HepG2 (cell line): ENCODE data around the gene TIMM8B. TPM values are rescaled to one million over a fixed set of nuclear protein-coding genes. Genes with fewer than 3 reads are reported as not detected.

ENCODE experiments used
- BORCS8-MEF2B ChIP-seq: sonication (generic); formaldehyde crosslinking; IDR thresholded peaks from 2 replicates; pipeline ENCODE4 v1.8.0; 2022; ENCODE audit warnings: mild to moderate bottlenecking, missing genetic modification reagents
- FOSL1 ChIP-seq: sonication (generic); formaldehyde crosslinking; IDR thresholded peaks from 2 replicates; pipeline ENCODE4 v1.9.0; 2021; ENCODE audit warnings: missing genetic modification reagents, borderline replicate concordance
- FOXK1 ChIP-seq: sonication (generic); formaldehyde crosslinking; IDR thresholded peaks from 2 replicates; pipeline ENCODE4 v1.4.0; 2020; ENCODE audit warnings: low read depth, missing genetic modification reagents, borderline replicate concordance
- FOXK2 ChIP-seq: fragments of 450-650 bp; IDR thresholded peaks from 2 replicates; pipeline ENCODE4 v1.6.1; 2016
- POLR2G ChIP-seq: fragments of 200-400 bp; formaldehyde crosslinking; IDR thresholded peaks from 2 replicates; pipeline ENCODE4 v1.6.1; 2018; ENCODE audit warnings: mild to moderate bottlenecking, low read depth, low read length, moderate library complexity
- SP4 ChIP-seq: sonication (generic); formaldehyde crosslinking; IDR thresholded peaks from 2 replicates; pipeline ENCODE4 v1.8.1; 2023; ENCODE audit warnings: mild to moderate bottlenecking, missing genetic modification reagents
- TAF15 ChIP-seq: fragments of 200-400 bp; formaldehyde crosslinking; IDR thresholded peaks from one replicate; pipeline ENCODE4 v1.6.1; 2018; ENCODE audit warnings: mild to moderate bottlenecking, low read depth, low read length; ENCODE audit not compliant: poor library complexity, severe bottlenecking
- TEAD3 ChIP-seq: optimal IDR thresholded peaks from 2 replicates; pipeline ENCODE3; 2016; ENCODE audit warnings: borderline replicate concordance
- ZFP36L2 ChIP-seq: sonication (generic); formaldehyde crosslinking; IDR thresholded peaks from 2 replicates; pipeline ENCODE4 v1.4.0; 2020; ENCODE audit warnings: missing genetic modification reagents
- ZNF3 ChIP-seq: IDR thresholded peaks from 2 replicates; pipeline ENCODE4 v1.7.0; 2017; ENCODE audit warnings: inconsistent platforms
- ZNF383 ChIP-seq: sonication (generic); formaldehyde crosslinking; IDR thresholded peaks from 2 replicates; pipeline ENCODE4 v1.4.0; 2020; ENCODE audit warnings: missing genetic modification reagents, mild to moderate bottlenecking, borderline replicate concordance
- ZNF570 ChIP-seq: sonication (generic); formaldehyde crosslinking; IDR thresholded peaks from 2 replicates; pipeline ENCODE4 v1.4.0; 2020; ENCODE audit warnings: mild to moderate bottlenecking, missing genetic modification reagents, borderline replicate concordance
- ZNF678 ChIP-seq: sonication (generic); formaldehyde crosslinking; IDR thresholded peaks from 2 replicates; pipeline ENCODE4 v1.4.0; 2020; ENCODE audit warnings: mild to moderate bottlenecking, missing genetic modification reagents
- ZNF891 ChIP-seq: sonication (generic); formaldehyde crosslinking; IDR thresholded peaks from 2 replicates; pipeline ENCODE4 v1.5.0; 2020; ENCODE audit warnings: mild to moderate bottlenecking, missing genetic modification reagents
- polyA plus RNA-seq, 8 experiments: library from polyadenylated mRNA; depleted of rRNA in 3 of 8; stranded (reverse) in 7 of 8; unstranded in 1 of 8; fragments of >200 nt; fragmentation: Illumina TruSeq in 4 of 8; extraction: Trizol in 4 of 8; gene quantifications; 2 replicates each; pipeline versions ENCODE4 v1.2.1 to v1.2.3, GENCODE V29; 2011 to 2016; ENCODE audit warnings: low read depth in 4 of 8, missing spikeins in 1 of 8, mixed read lengths in 1 of 8; ENCODE audit not compliant: insufficient read depth in 1 of 8
- total RNA-seq, 5 experiments: library from RNA; depleted of rRNA; stranded (reverse); fragments of >200 nt; fragmentation: Illumina TruSeq; extraction: Trizol; gene quantifications; 2 replicates each; pipeline ENCODE4 v1.2.3, GENCODE V29; 2016; ENCODE audit warnings: low read depth in 1 of 5
- TF ChIP-seq, protein P1 (sequence below), 2 experiments: sonication (generic) in 1 of 2; formaldehyde crosslinking in 1 of 2; IDR thresholded peaks; 2 replicates each; pipeline versions ENCODE4 v1.4.0 to v1.6.1; 2016 to 2020; ENCODE audit warnings: borderline replicate concordance in 1 of 2, low read depth in 1 of 2, mild to moderate bottlenecking in 1 of 2, missing genetic modification reagents in 1 of 2
- TF ChIP-seq, protein P2 (sequence below): sonication (generic); formaldehyde crosslinking; IDR thresholded peaks from 2 replicates; pipeline ENCODE4 v1.4.0; 2020; ENCODE audit warnings: missing genetic modification reagents
- TF ChIP-seq, protein P3 (sequence below): sonication (generic); formaldehyde crosslinking; IDR thresholded peaks from 2 replicates; pipeline ENCODE4 v1.8.0; 2023; ENCODE audit warnings: mild to moderate bottlenecking, missing genetic modification reagents
- TF ChIP-seq, protein P4 (sequence below): sonication (generic); formaldehyde crosslinking; IDR thresholded peaks from 2 replicates; pipeline ENCODE4 v1.4.0; 2020; ENCODE audit warnings: missing genetic modification reagents
- TF ChIP-seq, protein P5 (sequence below): sonication (generic); formaldehyde crosslinking; IDR thresholded peaks from 2 replicates; pipeline ENCODE4 v1.4.0; 2020; ENCODE audit warnings: mild to moderate bottlenecking, missing genetic modification reagents

The TIMM8B gene
- total and polyA plus RNA-seq, 2 of the 13 experiments (the other 11 are each of a cell fraction or from before 2014, with no cell fraction given): 84.5 to 98.3 TPM

DNA sequence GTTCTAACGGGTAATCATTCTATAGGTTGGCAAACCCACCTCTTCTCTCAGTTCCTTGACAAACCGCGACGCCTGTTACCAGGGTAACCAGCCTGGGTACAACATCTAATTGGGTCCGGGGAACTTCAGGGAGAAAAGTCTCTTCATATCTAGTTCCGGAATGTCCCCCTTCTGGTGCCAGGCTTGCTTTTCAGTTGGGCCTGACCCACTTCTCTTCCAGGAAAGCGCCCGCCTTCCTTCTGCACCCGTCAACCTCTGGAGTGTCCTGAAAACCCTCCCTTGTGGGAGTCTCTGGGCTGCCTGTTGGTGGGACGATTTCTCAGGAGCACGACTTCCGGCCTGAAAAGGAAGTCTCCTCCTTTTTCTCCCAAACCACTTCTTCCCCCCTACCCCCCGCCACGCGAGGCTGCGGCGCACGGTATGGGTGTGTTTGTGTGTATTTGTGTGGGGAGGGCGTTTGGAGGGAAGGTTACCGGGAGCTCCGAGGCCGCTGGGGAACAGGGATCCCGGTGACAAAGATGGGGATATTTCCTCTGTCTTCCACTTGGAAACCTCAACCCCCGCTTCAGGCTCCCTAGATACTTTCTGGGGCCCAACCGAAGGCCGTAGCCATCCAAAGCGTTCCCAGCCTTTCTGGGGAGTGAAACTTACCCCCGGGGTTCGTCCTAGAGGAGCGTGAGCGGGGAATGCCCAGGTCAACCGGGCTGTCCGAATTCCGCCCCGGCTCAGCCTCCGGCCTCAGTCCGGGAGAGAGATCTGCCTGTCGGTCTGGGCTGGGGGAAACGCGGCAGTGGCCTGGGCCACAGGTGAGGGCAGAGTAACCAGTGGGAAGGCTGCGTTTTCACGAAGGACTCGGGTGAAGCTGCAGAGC lies 12.4 kb downstream of the TIMM8B start, which contains the start of the genes NKAPD1 and PIH1D2 (continued):
- TF ChIP-seq, protein P1, sequence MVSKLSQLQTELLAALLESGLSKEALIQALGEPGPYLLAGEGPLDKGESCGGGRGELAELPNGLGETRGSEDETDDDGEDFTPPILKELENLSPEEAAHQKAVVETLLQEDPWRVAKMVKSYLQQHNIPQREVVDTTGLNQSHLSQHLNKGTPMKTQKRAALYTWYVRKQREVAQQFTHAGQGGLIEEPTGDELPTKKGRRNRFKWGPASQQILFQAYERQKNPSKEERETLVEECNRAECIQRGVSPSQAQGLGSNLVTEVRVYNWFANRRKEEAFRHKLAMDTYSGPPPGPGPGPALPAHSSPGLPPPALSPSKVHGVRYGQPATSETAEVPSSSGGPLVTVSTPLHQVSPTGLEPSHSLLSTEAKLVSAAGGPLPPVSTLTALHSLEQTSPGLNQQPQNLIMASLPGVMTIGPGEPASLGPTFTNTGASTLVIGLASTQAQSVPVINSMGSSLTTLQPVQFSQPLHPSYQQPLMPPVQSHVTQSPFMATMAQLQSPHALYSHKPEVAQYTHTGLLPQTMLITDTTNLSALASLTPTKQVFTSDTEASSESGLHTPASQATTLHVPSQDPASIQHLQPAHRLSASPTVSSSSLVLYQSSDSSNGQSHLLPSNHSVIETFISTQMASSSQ (IDR thresholded peaks at IDR 0.05; ENCODE audit: low read depth): no peak
- TF ChIP-seq, protein P1 (CRISPR knock-in tag; IDR thresholded peaks at IDR 0.05; ENCODE audit: borderline replicate concordance): no peak
- TF ChIP-seq ZFP36L2 (CRISPR knock-in tag) (no peak), TAF15 (no peak), ZNF3 (no peak), TEAD3 (peak; percentile 38), ZNF570 (CRISPR knock-in tag) (no peak), ZNF678 (CRISPR knock-in tag) (no peak), SP4 (peak; percentile 78; the same call in 1 of the 2 replicates), BORCS8-MEF2B (CRISPR knock-in tag) (no peak), FOXK2 (peak; percentile 64; the same call in 1 of the 2 replicates), ZNF383 (CRISPR knock-in tag) (no peak), FOSL1 (no peak), POLR2G (peak; percentile 79), ZNF891 (peak; percentile 82; the same call in 1 of the 2 replicates), FOXK1 (CRISPR knock-in tag) (peak; percentile 88; the same call in 1 of the 2 replicates)
- TF ChIP-seq, protein P2, sequence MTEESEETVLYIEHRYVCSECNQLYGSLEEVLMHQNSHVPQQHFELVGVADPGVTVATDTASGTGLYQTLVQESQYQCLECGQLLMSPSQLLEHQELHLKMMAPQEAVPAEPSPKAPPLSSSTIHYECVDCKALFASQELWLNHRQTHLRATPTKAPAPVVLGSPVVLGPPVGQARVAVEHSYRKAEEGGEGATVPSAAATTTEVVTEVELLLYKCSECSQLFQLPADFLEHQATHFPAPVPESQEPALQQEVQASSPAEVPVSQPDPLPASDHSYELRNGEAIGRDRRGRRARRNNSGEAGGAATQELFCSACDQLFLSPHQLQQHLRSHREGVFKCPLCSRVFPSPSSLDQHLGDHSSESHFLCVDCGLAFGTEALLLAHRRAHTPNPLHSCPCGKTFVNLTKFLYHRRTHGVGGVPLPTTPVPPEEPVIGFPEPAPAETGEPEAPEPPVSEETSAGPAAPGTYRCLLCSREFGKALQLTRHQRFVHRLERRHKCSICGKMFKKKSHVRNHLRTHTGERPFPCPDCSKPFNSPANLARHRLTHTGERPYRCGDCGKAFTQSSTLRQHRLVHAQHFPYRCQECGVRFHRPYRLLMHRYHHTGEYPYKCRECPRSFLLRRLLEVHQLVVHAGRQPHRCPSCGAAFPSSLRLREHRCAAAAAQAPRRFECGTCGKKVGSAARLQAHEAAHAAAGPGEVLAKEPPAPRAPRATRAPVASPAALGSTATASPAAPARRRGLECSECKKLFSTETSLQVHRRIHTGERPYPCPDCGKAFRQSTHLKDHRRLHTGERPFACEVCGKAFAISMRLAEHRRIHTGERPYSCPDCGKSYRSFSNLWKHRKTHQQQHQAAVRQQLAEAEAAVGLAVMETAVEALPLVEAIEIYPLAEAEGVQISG: peak; percentile 75
- TF ChIP-seq, protein P3, sequence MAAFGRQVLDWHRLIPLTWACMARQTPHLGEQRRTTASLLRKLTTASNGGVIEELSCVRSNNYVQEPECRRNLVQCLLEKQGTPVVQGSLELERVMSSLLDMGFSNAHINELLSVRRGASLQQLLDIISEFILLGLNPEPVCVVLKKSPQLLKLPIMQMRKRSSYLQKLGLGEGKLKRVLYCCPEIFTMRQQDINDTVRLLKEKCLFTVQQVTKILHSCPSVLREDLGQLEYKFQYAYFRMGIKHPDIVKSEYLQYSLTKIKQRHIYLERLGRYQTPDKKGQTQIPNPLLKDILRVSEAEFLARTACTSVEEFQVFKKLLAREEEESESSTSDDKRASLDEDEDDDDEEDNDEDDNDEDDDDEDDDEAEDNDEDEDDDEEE (CRISPR knock-in tag): no peak
- TF ChIP-seq, protein P4, sequence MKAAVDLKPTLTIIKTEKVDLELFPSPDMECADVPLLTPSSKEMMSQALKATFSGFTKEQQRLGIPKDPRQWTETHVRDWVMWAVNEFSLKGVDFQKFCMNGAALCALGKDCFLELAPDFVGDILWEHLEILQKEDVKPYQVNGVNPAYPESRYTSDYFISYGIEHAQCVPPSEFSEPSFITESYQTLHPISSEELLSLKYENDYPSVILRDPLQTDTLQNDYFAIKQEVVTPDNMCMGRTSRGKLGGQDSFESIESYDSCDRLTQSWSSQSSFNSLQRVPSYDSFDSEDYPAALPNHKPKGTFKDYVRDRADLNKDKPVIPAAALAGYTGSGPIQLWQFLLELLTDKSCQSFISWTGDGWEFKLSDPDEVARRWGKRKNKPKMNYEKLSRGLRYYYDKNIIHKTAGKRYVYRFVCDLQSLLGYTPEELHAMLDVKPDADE (CRISPR knock-in tag): no peak
- TF ChIP-seq, protein P5, sequence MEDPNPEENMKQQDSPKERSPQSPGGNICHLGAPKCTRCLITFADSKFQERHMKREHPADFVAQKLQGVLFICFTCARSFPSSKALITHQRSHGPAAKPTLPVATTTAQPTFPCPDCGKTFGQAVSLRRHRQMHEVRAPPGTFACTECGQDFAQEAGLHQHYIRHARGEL: no peak
